Peyer's patch (tissue), 4 donors: Measurements from ENCODE around the gene TNNT3.

Experiments used
- CTCF ChIP-seq, 6 experiments: fragments of 450-650 bp in 4 of 6; fragments of 200-600 bp in 2 of 6; sonication (generic) in 1 of 6; IDR thresholded peaks; one replicate each; pipeline ENCODE4 v1.5.1; 2017 to 2019; ENCODE audit warnings: antibody characterized with exemption in 6 of 6, mild to moderate bottlenecking in 3 of 6, moderate library complexity in 1 of 6
- POLR2A ChIP-seq, 2 donors: fragments of 450-650 bp; IDR thresholded peaks; one replicate each; pipeline ENCODE4 v1.5.1; 2017; ENCODE audit warnings: antibody characterized with exemption in 2 of 2, mild to moderate bottlenecking in 2 of 2, moderate library complexity in 2 of 2

DNA sequence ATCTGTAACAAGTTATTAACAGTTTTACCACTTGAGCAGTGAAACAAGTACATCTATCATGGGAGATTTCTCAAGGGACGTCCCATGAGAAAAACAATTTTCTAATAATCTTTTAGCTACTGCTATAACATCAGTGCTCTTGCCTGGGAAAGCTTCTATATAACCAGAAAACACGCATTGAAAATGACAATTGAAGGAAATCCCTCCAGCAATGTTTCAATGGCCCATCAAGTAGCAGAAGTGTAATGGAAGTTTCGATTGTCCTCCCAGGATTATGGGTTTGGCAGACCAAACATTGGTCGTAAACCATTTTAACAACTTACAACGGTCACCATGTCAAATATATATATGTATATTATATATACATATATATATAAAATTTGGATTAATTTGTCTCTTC, 19.8 kb upstream of the TNNT3 start:
- TF ChIP-seq CTCF (IDR thresholded peaks at IDR 0.05) (no peak), POLR2A (IDR thresholded peaks at IDR 0.05) (no peak)
